A673 (cell line): ENCODE results near the gene GFRAL.

Experiments used
- EZH2 ChIP-seq: fragments of 200-600 bp; sonication (generic); IDR thresholded peaks from 2 replicates; pipeline ENCODE4 v1.6.1; 2017; ENCODE audit warnings: borderline replicate concordance, low read depth, mild to moderate bottlenecking, mixed read lengths, antibody characterized with exemption, low read length; ENCODE audit not compliant: poor library complexity, severe bottlenecking
- TF ChIP-seq, protein P1 (sequence below): fragments of 300-800, 200-600 bp; sonication (generic); conservative IDR thresholded peaks from 2 replicates; pipeline ENCODE4 v1.5.1; 2017; ENCODE audit warnings: low read depth, mild to moderate bottlenecking, antibody characterized with exemption, low read length, moderate library complexity, mixed read lengths

DNA sequence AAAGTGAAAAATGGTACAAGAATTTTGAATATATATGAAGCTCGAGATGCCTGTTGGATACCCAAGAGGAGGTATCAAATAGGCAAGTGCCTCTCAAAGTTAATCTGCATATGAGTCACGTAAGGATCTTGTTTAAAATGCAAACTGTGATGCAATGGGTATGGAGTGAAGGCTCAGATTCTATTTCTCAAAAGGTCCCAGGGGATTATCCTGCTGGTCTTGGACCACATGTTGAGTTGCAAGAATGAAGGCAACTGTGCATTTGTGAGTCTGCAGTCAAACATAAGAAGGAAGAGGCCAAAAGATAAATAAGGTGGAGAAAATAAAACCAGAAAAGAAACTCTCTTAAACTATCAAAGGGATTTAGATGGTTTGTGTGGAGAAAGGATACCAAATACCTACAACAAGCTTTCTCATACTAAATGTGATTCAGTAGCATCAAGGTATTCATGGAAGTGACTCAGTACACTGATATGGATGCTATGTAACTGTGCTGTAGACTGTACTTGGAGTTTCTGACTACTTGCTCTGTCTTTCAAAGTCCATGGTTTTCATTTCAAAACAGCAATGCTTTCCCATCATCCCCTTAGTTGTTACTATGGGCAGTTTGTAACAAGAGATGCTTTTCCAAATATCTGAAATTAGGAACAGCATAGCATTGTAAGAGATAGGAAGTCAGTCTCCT lies 106.3 kb downstream of the GFRAL start:
- TF ChIP-seq, protein P1, sequence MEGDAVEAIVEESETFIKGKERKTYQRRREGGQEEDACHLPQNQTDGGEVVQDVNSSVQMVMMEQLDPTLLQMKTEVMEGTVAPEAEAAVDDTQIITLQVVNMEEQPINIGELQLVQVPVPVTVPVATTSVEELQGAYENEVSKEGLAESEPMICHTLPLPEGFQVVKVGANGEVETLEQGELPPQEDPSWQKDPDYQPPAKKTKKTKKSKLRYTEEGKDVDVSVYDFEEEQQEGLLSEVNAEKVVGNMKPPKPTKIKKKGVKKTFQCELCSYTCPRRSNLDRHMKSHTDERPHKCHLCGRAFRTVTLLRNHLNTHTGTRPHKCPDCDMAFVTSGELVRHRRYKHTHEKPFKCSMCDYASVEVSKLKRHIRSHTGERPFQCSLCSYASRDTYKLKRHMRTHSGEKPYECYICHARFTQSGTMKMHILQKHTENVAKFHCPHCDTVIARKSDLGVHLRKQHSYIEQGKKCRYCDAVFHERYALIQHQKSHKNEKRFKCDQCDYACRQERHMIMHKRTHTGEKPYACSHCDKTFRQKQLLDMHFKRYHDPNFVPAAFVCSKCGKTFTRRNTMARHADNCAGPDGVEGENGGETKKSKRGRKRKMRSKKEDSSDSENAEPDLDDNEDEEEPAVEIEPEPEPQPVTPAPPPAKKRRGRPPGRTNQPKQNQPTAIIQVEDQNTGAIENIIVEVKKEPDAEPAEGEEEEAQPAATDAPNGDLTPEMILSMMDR: no peak
- no peak for TF ChIP-seq EZH2
